GM19238 (cell line): ENCODE data around the gene TSACC.

Experiments used
- DNase-seq: peaks from one replicate; pipeline ENCODE4 v3.0.0; 2011; ENCODE audit warnings: low spot score; ENCODE audit not compliant: insufficient read length

The TSACC gene

DNA sequence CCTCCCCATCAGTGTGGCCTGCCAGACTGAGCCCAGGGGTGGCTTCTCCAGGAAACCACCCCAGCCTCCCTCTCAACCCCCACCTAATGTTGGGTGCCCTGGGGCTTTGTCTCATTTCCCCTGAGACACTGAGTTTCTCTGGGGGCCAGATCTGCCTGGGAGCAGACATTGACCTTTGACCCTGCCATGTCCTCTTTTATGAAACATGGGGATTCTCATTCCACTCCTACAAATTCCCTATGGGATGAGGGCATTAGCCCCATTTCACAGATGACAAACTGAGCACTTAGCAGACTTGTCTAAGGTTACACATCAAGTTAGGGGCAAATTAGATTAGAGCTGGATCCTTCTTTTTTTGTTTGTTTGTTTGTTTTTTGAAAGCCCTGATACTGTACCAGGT lies 54.8 kb downstream of the TSACC start:
- no peak for DNase-seq

DNA sequence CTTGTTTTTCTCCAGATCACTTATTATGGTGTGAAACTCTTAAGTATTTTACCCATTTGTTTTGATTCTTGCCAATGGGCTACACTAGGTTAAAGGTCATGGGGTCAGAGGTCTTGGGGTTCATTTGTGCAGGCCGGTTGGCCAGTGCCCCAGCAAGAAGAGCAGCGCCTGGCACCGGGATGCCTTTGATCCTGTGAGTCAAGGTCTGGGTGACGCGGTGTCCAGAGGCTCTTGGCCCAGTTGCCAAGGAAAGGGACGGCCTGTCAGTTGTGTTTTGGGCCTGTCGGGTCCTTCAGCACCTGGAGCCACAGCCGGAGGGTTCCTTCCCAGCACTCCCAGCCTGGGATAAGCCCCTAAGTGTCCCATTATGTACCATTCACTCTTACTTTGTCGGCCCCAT lies 55.8 kb downstream of the TSACC start:
- no peak for DNase-seq

DNA sequence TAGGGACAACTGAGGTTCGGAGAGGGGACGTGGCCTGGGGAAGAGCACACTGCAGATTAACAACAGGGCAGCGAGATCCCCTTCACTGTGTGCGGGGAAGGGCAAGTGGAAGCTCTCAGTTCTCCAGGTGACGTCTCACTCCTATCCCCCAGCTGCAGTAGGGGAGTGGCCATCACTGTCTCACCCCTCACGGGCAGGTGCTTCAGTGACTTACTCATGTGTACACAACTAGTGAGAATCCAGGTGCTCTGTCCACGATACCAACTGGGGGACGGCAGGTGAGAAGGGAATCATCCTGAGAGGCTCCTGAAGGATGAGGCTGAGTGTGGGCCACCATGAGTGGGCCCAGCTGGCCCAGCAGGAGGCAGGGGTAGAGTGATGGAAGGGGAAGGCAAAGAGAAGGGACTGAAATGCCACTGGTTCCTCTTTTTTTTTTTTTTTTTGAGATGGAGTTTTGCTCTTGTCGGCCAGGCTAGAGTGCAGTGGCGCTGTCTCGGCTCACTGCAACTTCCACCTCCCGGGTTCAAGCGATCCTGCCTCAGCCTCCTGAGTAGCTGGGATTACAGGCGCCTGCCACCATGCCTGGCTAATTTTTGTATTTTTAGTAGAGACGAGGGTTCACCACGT lies 56.6 kb downstream of the TSACC start:
- no peak for DNase-seq
